SU-DHL-6 (cell line): Measurements from ENCODE around the gene ZNF593.

ENCODE experiments used
- H2AFZ ChIP-seq: fragments of 200-600 bp; sonication (generic); 2 replicates; pipeline ENCODE4 v1.6.1; 2014; ENCODE audit warnings: low read depth, mild to moderate bottlenecking, moderate library complexity, mixed read lengths, antibody characterized with exemption, low read length; ENCODE audit not compliant: severe bottlenecking
- H3F3A ChIP-seq: fragments of 200-600 bp; shearing (Covaris generic); 2 replicates; pipeline ENCODE4 v1.6.0; 2016; ENCODE audit warnings: antibody characterized with exemption, mild to moderate bottlenecking; ENCODE audit not compliant: insufficient read depth
- H3K27ac ChIP-seq: fragments of 200-600 bp; sonication (generic); 2 replicates; pipeline ENCODE4 v1.5.1; 2016; ENCODE audit warnings: low read depth, mild to moderate bottlenecking, low read length, moderate library complexity, mixed read lengths
- H3K27me3 ChIP-seq: fragments of 200-600 bp; sonication (generic), shearing (Covaris generic); 2 replicates; pipeline ENCODE4 v1.6.0; 2014; ENCODE audit warnings: mild to moderate bottlenecking, low read length
- H3K36me3 ChIP-seq: fragments of 200-600 bp; sonication (generic); 2 replicates; pipeline ENCODE4 v1.6.1; 2014; ENCODE audit warnings: mild to moderate bottlenecking, low read length, mixed read lengths
- H3K4me2 ChIP-seq: fragments of 300-600, 200-600 bp; shearing (Covaris generic), sonication (generic); 2 replicates; pipeline ENCODE4 v1.6.0; 2014; ENCODE audit warnings: low read length, low read depth, mild to moderate bottlenecking; ENCODE audit not compliant: poor library complexity, severe bottlenecking
- H3K4me3 ChIP-seq: fragments of 200-600 bp; sonication (generic); 2 replicates; pipeline ENCODE4 v1.5.1; 2014; ENCODE audit warnings: antibody characterized with exemption, low read length, mild to moderate bottlenecking, mixed read lengths; ENCODE audit not compliant: insufficient read depth, poor library complexity, severe bottlenecking
- H3K79me2 ChIP-seq: fragments of 200-600 bp; sonication (generic); 2 replicates; pipeline ENCODE4 v1.6.1; 2014; ENCODE audit warnings: mild to moderate bottlenecking, low read length, moderate library complexity; ENCODE audit not compliant: insufficient read depth
- H3K9ac ChIP-seq: fragments of 200-600 bp; sonication (generic); 2 replicates; pipeline ENCODE4 v1.7.0; 2014; ENCODE audit warnings: mild to moderate bottlenecking, low read length
- H3K9me2 ChIP-seq: fragments of 200-600 bp; sonication (generic); replicated peaks from 2 replicates; pipeline ENCODE4 v1.6.1; 2014; ENCODE audit warnings: low read length; ENCODE audit not compliant: insufficient read depth
- H3K9me3 ChIP-seq: fragments of 200-600 bp; sonication (generic); 2 replicates; pipeline ENCODE4 v1.6.1; 2014; ENCODE audit warnings: low read length, mixed read lengths; ENCODE audit not compliant: insufficient read depth
- H4K20me1 ChIP-seq: fragments of 200-600 bp; sonication (generic); 2 replicates; pipeline ENCODE4 v1.6.1; 2014; ENCODE audit warnings: low read depth, mild to moderate bottlenecking, antibody characterized with exemption, low read length, moderate library complexity, mixed read lengths
- EZH2phosphoT487 ChIP-seq: fragments of 200-600 bp; sonication (generic), shearing (Covaris generic); conservative IDR thresholded peaks from 2 replicates; pipeline ENCODE4 v1.6.1; 2018; ENCODE audit warnings: mild to moderate bottlenecking, antibody characterized with exemption, low read length, moderate library complexity, mixed read lengths
- TF ChIP-seq, protein P1 (sequence below): fragments of 200-600 bp; sonication (generic); IDR thresholded peaks from one replicate; pipeline ENCODE4 v1.5.1; 2017; ENCODE audit warnings: antibody characterized with exemption, mild to moderate bottlenecking, low read length, moderate library complexity; ENCODE audit not compliant: insufficient read depth, poor library complexity, severe bottlenecking

ZNF593 gene

DNA sequence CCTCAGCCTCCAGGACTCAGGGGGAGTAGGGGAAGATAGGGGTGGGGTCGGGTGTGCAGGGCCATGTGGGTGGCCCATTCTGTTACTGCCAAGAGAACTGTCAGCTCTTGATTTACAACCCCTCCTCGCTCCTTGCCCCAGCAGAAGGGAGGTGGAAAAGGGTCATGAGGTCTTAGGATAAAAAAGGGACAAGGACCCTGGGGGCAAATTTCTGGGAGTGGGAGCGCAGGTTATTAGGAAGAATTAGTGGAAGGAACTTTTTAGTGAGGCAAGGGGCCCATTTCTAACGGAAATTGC lies 10.0 kb upstream of the ZNF593 start:
- Histone ChIP-seq H2AFZ (no peak overlapping the region), H4K20me1 (no peaks in the 10 kb centered on the region), H3K9me3 (no peaks in the 10 kb centered on the region), H3K4me3 (no peak overlapping the region), H3K27ac (no peak overlapping the region), H3K9ac (no peak overlapping the region), H3K4me2 (no peak overlapping the region), H3K9me2 (no peaks in the 10 kb centered on the region), H3K36me3 (no peaks in the 10 kb centered on the region), H3K27me3 (no peaks in the 10 kb centered on the region), H3F3A (no peaks in the 10 kb centered on the region), H3K79me2 (no peaks in the 10 kb centered on the region)
- TF ChIP-seq, protein P1, sequence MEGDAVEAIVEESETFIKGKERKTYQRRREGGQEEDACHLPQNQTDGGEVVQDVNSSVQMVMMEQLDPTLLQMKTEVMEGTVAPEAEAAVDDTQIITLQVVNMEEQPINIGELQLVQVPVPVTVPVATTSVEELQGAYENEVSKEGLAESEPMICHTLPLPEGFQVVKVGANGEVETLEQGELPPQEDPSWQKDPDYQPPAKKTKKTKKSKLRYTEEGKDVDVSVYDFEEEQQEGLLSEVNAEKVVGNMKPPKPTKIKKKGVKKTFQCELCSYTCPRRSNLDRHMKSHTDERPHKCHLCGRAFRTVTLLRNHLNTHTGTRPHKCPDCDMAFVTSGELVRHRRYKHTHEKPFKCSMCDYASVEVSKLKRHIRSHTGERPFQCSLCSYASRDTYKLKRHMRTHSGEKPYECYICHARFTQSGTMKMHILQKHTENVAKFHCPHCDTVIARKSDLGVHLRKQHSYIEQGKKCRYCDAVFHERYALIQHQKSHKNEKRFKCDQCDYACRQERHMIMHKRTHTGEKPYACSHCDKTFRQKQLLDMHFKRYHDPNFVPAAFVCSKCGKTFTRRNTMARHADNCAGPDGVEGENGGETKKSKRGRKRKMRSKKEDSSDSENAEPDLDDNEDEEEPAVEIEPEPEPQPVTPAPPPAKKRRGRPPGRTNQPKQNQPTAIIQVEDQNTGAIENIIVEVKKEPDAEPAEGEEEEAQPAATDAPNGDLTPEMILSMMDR = no peak
- no peak for TF ChIP-seq EZH2phosphoT487

DNA sequence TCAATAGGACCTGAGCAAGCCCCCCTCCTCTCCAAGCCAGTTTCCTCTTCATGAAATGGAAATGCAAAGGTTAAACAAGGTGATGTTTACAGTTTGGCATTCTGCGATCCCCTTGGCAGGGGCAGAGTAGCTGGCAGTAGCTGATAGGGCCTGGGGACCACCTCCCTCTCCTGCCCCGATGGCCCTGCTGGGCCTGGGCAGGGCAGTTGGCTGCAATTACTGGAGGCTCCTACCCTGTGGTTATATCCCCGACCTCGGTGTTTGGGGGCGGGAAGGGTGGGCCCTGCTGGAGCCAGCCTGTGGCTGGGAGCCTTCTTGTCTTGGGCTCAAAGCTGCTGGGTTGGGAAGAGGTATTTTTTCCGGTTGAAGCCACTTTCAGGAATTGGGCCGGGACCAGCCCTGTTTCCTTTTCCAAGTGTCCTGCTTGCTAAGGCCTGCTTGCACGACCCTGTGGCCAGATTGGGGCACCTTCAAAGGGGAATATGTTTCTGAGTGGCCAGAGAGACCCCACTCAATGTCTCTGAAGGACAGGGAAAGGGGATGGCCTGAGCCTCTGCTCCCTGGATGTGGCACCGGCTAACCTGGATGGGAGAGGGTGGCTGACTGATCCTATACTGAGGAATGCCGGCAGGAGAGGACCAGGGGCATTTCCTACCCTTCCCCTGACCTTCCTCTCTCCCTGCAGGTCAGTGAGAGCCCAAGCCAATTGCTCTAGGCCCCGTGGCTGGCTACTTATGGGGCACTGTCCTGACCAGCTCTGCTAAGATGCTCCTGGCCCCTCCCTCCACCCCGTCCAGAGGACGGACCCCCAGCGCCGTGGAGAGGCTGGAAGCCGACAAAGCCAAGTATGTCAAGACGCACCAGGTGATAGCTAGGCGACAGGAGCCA lies 8.9 kb upstream of the ZNF593 start:
- TF ChIP-seq, protein P1 = no peak
- TF ChIP-seq EZH2phosphoT487 = no peak
- Histone ChIP-seq H3K9ac (no peak overlapping the region), H3K36me3 (no peaks in the 10 kb centered on the region), H3K27ac (no peak overlapping the region), H3F3A (no peaks in the 10 kb centered on the region), H3K4me3 (no peak overlapping the region), H3K9me2 (no peaks in the 10 kb centered on the region), H4K20me1 (no peaks in the 10 kb centered on the region), H3K4me2 (no peak overlapping the region), H2AFZ (no peak overlapping the region), H3K9me3 (no peaks in the 10 kb centered on the region), H3K27me3 (no peaks in the 10 kb centered on the region), H3K79me2 (no peaks in the 10 kb centered on the region)

DNA sequence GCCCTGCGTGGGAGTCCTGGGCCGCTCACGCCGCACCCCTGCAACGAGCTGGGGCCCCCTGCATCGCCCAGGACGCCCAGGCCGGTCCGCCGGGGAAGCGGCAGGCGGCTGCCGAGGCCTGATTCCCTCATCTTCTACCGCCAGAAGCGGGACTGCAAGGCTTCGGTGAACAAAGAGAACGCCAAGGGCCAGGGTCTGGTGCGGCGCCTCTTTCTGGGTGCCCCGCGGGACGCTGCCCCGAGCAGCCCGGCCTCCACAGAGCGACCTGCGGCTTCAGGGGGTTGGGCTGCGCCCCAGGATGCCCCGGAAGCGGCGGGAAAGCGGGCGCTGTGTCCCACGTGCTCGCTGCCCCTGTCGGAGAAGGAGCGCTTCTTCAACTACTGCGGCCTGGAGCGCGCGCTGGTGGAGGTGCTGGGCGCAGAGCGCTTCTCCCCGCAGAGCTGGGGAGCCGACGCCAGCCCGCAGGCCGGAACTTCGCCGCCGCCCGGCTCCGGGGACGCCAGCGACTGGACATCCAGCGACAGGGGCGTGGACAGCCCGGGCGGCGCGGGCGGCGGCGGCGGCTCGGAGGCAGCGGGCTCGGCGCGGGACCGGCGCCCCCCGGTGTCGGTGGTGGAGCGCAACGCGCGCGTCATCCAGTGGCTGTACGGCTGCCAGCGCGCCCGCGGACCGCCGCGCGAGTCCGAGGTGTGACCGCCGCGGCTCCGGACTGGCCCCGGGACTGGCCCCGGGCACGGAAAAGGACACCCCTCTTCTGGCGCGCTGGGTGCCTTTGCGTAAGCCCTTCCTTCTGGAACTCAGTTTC lies 8.1 kb upstream of the ZNF593 start:
- H3K36me3 ChIP-seq = no peaks in the 10 kb centered on the region
- no peak overlapping the region for H3K9ac ChIP-seq
- H3K4me3 ChIP-seq = no peak overlapping the region
- TF ChIP-seq EZH2phosphoT487 = no peak
- TF ChIP-seq, protein P1 = no peak
- peak overlapping the region; percentile 31 for H3K4me2 ChIP-seq
- H2AFZ ChIP-seq = no peak overlapping the region
- H3K27ac ChIP-seq = no peak overlapping the region
- H3K79me2 ChIP-seq = no peaks in the 10 kb centered on the region
- H4K20me1 ChIP-seq = no peaks in the 10 kb centered on the region
- H3F3A ChIP-seq = no peaks in the 10 kb centered on the region
- H3K27me3 ChIP-seq = no peaks in the 10 kb centered on the region
- H3K9me2 ChIP-seq = no peaks in the 10 kb centered on the region
- H3K9me3 ChIP-seq = no peaks in the 10 kb centered on the region
